ENCODE data around the gene DNMT3B.

GRCh38 chr20:32753731-32754130 lies 8.5 kb upstream of the DNMT3B start:
- TF ChIP-seq PPARA (CRISPR knock-in tag; IDR thresholded peaks at IDR 0.05; ENCODE audit: borderline replicate concordance) (no peak), CSDC2 (CRISPR knock-in tag; IDR thresholded peaks at IDR 0.05) (no peak), ZNF70 (CRISPR knock-in tag; IDR thresholded peaks at IDR 0.05) (no peak), GLIS3 (CRISPR knock-in tag; IDR thresholded peaks at IDR 0.05) (no peak), ZFP3 (CRISPR knock-in tag; IDR thresholded peaks at IDR 0.05) (no peak), TSHZ2 (CRISPR knock-in tag; IDR thresholded peaks at IDR 0.05) (no peak), SNAI2 (CRISPR knock-in tag; IDR thresholded peaks at IDR 0.05) (no peak), POU6F1 (CRISPR knock-in tag; IDR thresholded peaks at IDR 0.05; ENCODE audit: borderline replicate concordance, low read depth) (no peak), ISL1 (CRISPR knock-in tag; IDR thresholded peaks at IDR 0.05) (no peak), ARNTL (CRISPR knock-in tag; IDR thresholded peaks at IDR 0.05; ENCODE audit: borderline replicate concordance, low read depth) (no peak), ZFP30 (CRISPR knock-in tag; IDR thresholded peaks at IDR 0.05) (no peak), ZNF565 (CRISPR knock-in tag; conservative IDR thresholded peaks at IDR 0.05; ENCODE audit: low read depth) (no peak)
- TF ChIP-seq, protein P1, sequence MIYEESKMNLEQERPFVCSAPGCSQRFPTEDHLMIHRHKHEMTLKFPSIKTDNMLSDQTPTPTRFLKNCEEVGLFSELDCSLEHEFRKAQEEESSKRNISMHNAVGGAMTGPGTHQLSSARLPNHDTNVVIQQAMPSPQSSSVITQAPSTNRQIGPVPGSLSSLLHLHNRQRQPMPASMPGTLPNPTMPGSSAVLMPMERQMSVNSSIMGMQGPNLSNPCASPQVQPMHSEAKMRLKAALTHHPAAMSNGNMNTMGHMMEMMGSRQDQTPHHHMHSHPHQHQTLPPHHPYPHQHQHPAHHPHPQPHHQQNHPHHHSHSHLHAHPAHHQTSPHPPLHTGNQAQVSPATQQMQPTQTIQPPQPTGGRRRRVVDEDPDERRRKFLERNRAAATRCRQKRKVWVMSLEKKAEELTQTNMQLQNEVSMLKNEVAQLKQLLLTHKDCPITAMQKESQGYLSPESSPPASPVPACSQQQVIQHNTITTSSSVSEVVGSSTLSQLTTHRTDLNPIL (CRISPR knock-in tag; IDR thresholded peaks at IDR 0.05; ENCODE audit: low read depth) = no peak
